Panc1 (cell line): Measurements from ENCODE around the gene CACNA2D3. TPM values are rescaled to one million over a fixed set of nuclear protein-coding genes. Genes with fewer than 3 reads are reported as not detected.

ENCODE experiments used
- ATAC-seq: fragments of 200-7000 bp; cut with Tn5 transposase; 2 replicates; pipeline ENCODE4 v1.9.1; 2020; ENCODE audit warnings: mild to moderate bottlenecking, moderate library complexity
- BruUV-seq: library from RNA; stranded (reverse); fragments of 400-500 nt; replicated peaks from 2 replicates; lab custom pipeline; 2021; lab: Mats Ljungman, UMichigan
- CTCF ChIA-PET: fragments of 300-600 bp; sonication (Branson Sonifier 250); formaldehyde crosslinking; loops from one replicate; lab custom pipeline; 2022; ENCODE audit warnings: antibody characterized with exemption; lab: Charles Lee
- POLR2A ChIA-PET: fragments of 300-600 bp; sonication (Branson Sonifier 250); formaldehyde crosslinking; loops from one replicate; lab custom pipeline; 2022; ENCODE audit warnings: antibody characterized with exemption; lab: Charles Lee
- DNase-seq: peaks from one replicate; pipeline ENCODE4 v3.0.0-alpha.2; 2010; ENCODE audit warnings: low read depth, low spot score
- H3K27ac ChIP-seq: 2 replicates; pipeline ENCODE4 v1.5.1; 2011; ENCODE audit warnings: mild to moderate bottlenecking, low read length, inconsistent platforms
- H3K27me3 ChIP-seq: fragments of 200-500 bp; sonication (Bioruptor generic); 2 replicates; pipeline ENCODE4 v1.6.0; 2014; ENCODE audit warnings: low read length, inconsistent platforms; ENCODE audit not compliant: control insufficient read depth, insufficient read depth
- H3K36me3 ChIP-seq: fragments of 200-500 bp; sonication (Bioruptor generic); 2 replicates; pipeline ENCODE4 v1.5.1; 2014; ENCODE audit warnings: inconsistent platforms, mild to moderate bottlenecking, low read length, moderate library complexity; ENCODE audit not compliant: control insufficient read depth, insufficient read depth
- H3K4me1 ChIP-seq: 2 replicates; pipeline ENCODE4 v1.5.1; 2011; ENCODE audit warnings: inconsistent platforms, mild to moderate bottlenecking, low read length, moderate library complexity; ENCODE audit not compliant: control insufficient read depth, insufficient read depth
- H3K4me3 ChIP-seq, 2 experiments: 2 replicates each; pipeline ENCODE4 v1.5.1; 2011 to 2012; ENCODE audit warnings: low read depth in 2 of 2, low read length in 2 of 2, mild to moderate bottlenecking in 2 of 2, inconsistent platforms in 1 of 2, moderate library complexity in 1 of 2
- H3K9me3 ChIP-seq: fragments of 200-500 bp; sonication (Bioruptor generic); 2 replicates; pipeline ENCODE4 v1.5.1; 2014; ENCODE audit warnings: low read depth, mild to moderate bottlenecking, inconsistent platforms, low read length, moderate library complexity; ENCODE audit not compliant: control insufficient read depth, insufficient read depth
- POLR2AphosphoS5 ChIP-seq: IDR thresholded peaks from 2 replicates; pipeline ENCODE4 v1.6.1; 2012; ENCODE audit warnings: mild to moderate bottlenecking, low read depth, low read length, moderate library complexity
- SIN3A ChIP-seq: IDR thresholded peaks from 2 replicates; pipeline ENCODE4 v1.6.1; 2012; ENCODE audit warnings: low read depth, mild to moderate bottlenecking, low read length, moderate library complexity, borderline replicate concordance; ENCODE audit not compliant: insufficient read depth
- TCF7L2 ChIP-seq: IDR thresholded peaks from 2 replicates; pipeline ENCODE4 v1.6.1; 2011; ENCODE audit warnings: mild to moderate bottlenecking, low read depth, low read length, inconsistent platforms
- in situ Hi-C: cut with HindIII; loops from 2 replicates; pipeline ENCODE4 v1.10.0; 2016; ENCODE audit warnings: low sequenced_read_pairs, low pct_unique_long_range_greater_than_20kb
- intact Hi-C: fragments of 100-400 bp; cut with micrococcal nuclease; formaldehyde crosslinking; loops from one replicate; pipeline ENCODE4 v1.10.0; 2022; ENCODE audit not compliant: unreplicated experiment
- total RNA-seq: library from RNA; stranded (reverse); gene quantifications from one replicate; pipeline ENCODE4 v1.2.1, GENCODE V29; 2021; ENCODE audit not compliant: unreplicated experiment
- TF ChIP-seq, protein P1 (sequence below): fragments of 450-650 bp; IDR thresholded peaks from 2 replicates; pipeline ENCODE4 v1.5.1; 2017; ENCODE audit warnings: mild to moderate bottlenecking
- TF ChIP-seq, protein P2 (sequence below), 2 experiments: IDR thresholded peaks; 2 replicates each; pipeline ENCODE4 v1.6.1; 2011 to 2012; ENCODE audit warnings: low read depth in 2 of 2, control low read depth in 1 of 2, low read length in 1 of 2, mild to moderate bottlenecking in 1 of 2, moderate library complexity in 1 of 2; ENCODE audit not compliant: insufficient read depth in 1 of 2

Gene CACNA2D3
- total RNA-seq, 1 experiment from 2014 or later, result 0.41 TPM

DNA sequence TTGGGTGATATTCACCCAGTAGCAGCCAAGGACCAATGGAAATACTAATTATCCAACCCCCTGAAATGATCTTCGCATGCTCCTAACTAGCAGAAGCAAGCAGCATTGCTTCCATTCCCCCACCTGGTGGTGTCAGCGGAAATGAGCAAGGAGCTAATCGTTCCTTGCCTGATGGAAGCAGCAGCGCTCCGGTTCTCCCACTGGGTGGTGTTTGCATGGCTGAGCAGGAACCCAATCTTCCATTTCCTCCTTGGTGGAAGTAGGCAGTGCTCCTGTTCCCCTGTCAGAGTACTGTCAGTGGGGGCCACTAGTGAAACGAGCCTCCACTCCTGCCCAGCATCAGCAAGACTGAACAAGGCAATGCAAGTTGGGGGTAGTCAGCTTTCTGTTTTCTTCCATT lies 311.5 kb downstream of the CACNA2D3 start:
- no peaks in the 10 kb centered on the region for H3K4me1 ChIP-seq
- in situ Hi-C loops (no loop called here), intact Hi-C loops (no loop called here)
- H3K36me3 ChIP-seq, result no peaks in the 10 kb centered on the region
- no peak for TF ChIP-seq SIN3A
- TF ChIP-seq TCF7L2, result no peak
- TF ChIP-seq, protein P1, sequence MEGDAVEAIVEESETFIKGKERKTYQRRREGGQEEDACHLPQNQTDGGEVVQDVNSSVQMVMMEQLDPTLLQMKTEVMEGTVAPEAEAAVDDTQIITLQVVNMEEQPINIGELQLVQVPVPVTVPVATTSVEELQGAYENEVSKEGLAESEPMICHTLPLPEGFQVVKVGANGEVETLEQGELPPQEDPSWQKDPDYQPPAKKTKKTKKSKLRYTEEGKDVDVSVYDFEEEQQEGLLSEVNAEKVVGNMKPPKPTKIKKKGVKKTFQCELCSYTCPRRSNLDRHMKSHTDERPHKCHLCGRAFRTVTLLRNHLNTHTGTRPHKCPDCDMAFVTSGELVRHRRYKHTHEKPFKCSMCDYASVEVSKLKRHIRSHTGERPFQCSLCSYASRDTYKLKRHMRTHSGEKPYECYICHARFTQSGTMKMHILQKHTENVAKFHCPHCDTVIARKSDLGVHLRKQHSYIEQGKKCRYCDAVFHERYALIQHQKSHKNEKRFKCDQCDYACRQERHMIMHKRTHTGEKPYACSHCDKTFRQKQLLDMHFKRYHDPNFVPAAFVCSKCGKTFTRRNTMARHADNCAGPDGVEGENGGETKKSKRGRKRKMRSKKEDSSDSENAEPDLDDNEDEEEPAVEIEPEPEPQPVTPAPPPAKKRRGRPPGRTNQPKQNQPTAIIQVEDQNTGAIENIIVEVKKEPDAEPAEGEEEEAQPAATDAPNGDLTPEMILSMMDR, result peak; percentile 23; the same call in 1 of the 2 replicates
- DNase-seq (no peak), ATAC-seq (no peak)
- POLR2A ChIA-PET, result no interaction called here
- BruUV-seq, result no TSS peak
- CTCF ChIA-PET, result no interaction called here
- no peak overlapping the region for H3K27ac ChIP-seq
- no peaks in the 10 kb centered on the region for H3K9me3 ChIP-seq
- no peak overlapping the region for H3K4me3 ChIP-seq
- no peaks in the 10 kb centered on the region for H3K27me3 ChIP-seq

DNA sequence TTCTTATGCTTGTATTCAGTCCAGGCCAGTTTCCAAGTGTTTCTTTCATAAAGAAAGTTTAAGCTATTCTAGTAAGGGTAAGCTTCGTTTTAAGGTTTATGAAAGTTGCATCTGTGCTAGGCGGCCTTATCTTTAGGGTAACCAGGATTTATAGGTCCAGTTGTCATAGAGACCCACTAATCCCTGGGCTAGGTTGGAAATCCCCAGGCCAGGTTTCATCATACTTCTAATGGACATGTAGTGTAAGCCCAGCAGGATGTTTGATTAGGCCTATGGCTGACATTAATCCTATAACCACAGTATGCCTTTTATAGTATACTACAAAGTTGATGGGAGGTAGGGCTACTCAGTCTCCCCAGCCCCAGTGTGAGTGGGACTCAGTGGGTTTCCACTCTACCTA lies 312.4 kb downstream of the CACNA2D3 start:
- Histone ChIP-seq H3K36me3 (no peaks in the 10 kb centered on the region), H3K4me1 (no peaks in the 10 kb centered on the region), H3K9me3 (no peaks in the 10 kb centered on the region), H3K4me3 (no peak overlapping the region), H3K27ac (no peak overlapping the region), H3K27me3 (no peaks in the 10 kb centered on the region)
- TF ChIP-seq, protein P1, result no peak
- TF ChIP-seq SIN3A (no peak), TCF7L2 (no peak), POLR2AphosphoS5 (no peak)
- TF ChIP-seq, protein P2, sequence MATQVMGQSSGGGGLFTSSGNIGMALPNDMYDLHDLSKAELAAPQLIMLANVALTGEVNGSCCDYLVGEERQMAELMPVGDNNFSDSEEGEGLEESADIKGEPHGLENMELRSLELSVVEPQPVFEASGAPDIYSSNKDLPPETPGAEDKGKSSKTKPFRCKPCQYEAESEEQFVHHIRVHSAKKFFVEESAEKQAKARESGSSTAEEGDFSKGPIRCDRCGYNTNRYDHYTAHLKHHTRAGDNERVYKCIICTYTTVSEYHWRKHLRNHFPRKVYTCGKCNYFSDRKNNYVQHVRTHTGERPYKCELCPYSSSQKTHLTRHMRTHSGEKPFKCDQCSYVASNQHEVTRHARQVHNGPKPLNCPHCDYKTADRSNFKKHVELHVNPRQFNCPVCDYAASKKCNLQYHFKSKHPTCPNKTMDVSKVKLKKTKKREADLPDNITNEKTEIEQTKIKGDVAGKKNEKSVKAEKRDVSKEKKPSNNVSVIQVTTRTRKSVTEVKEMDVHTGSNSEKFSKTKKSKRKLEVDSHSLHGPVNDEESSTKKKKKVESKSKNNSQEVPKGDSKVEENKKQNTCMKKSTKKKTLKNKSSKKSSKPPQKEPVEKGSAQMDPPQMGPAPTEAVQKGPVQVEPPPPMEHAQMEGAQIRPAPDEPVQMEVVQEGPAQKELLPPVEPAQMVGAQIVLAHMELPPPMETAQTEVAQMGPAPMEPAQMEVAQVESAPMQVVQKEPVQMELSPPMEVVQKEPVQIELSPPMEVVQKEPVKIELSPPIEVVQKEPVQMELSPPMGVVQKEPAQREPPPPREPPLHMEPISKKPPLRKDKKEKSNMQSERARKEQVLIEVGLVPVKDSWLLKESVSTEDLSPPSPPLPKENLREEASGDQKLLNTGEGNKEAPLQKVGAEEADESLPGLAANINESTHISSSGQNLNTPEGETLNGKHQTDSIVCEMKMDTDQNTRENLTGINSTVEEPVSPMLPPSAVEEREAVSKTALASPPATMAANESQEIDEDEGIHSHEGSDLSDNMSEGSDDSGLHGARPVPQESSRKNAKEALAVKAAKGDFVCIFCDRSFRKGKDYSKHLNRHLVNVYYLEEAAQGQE (IDR thresholded peaks at IDR 0.05; ENCODE audit: insufficient read depth in 1 of 2, low read depth in 2 of 2, low read length in 1 of 2), result no peak
- DNase-seq (no peak), ATAC-seq (no peak)
- ChIA-PET POLR2A (no interaction called here), CTCF (no interaction called here)
- BruUV-seq, result no TSS peak
- intact Hi-C loops (no loop called here), in situ Hi-C loops (no loop called here)
